GM21390 (cell line): ENCODE data around the gene SLC35D2.
"Not testable (repeated sequence)": the region's sequence is repeated elsewhere in the genome, so short reads cannot be mapped to it uniquely, and the experiment has no call there.

Source experiments
- ATAC-seq: cut with Tn5 transposase; IDR thresholded peaks from one replicate; pipeline ENCODE4 v1.9.1; 2021; ENCODE audit not compliant: unreplicated experiment

SLC35D2 gene

DNA sequence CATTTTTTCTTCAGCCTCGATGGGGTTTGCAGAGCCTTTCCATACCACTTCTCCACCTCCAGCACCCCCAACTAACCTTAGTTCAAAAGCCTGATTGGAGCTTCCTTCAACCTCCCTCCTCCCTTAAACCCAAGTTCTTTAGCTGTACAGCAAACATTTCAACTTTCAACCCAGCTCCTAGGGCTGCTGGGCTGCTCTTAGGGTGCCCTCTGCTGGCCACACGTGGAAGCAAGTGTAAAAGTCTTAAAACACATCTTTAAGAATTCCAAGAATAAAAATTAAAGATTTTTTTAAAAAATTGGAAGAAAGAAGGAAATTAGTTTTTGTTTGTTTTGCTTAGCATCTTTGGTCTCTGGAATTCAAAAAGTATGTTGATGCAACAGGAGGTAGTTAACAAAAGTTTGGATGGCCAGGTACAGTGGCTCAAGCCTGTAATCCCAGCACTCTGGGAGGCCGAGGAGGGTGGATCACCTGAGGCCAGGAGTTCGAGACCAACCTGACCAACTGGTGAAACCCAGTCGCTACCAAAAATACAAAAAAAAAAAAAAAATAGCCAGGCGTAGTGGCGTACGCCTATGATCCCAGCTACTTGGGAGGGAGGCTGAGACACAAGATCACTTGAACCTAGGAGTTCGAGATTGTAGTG lies 66.1 kb downstream of the SLC35D2 start:
- no peak for ATAC-seq

DNA sequence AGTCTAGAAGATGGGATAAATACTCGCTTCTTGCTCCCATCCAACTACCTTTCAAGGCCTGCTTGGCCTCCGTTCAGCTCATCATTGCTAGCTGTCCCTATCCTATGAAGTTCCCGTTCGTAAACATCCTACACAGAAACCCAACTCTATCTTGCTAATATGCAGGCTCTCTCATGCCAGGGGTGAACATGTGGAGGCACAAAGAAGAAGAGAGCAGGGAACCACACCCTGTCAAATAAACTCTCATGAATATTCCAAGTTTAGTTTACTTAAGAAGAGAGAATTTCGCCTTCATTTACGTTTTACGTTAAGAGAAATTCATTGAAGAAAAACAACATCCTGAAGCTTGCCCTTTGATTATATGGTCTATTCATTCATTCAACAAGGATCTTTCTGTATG lies 73.7 kb downstream of the SLC35D2 start:
- no peak for ATAC-seq

DNA sequence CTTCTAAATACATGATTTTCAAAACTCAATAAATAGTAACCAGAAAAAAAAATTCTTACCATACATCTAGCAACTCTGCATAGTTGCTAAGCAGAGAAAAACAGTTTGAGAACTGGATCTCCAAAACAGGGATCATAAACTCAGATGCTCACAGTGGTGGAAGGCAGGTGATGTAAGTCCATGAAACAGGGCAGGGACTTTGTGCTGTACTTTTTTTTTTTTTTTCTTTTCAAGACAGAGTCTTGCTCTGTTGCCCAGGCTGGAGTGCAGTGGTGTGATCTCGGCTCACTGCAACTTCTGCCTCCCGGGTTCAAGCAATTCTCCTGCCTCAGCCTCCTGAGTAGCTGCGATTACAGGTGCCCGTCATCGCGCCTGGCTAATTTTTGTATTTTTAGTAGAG lies 76.6 kb downstream of the SLC35D2 start:
- not testable (repeated sequence) for ATAC-seq

DNA sequence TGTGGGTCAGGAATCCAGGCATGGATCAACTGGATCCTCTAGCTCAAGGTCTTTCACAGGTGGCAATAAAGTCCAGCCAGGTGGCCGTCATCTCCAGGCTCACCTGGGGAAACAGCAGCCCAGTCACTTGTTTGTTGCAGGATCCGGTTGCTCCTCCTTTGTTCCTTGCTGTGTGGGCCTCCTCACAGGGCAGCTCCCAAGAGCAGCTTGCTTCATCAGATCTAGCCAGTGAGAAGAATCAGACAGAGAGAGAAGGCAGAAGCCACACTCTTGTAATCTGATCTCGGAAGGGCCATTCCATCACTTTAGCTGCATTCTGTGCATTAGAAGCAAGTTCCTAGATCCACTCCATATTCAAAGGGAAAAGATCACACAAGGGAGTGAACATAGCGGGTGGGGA lies 78.3 kb downstream of the SLC35D2 start:
- ATAC-seq, result no peak

DNA sequence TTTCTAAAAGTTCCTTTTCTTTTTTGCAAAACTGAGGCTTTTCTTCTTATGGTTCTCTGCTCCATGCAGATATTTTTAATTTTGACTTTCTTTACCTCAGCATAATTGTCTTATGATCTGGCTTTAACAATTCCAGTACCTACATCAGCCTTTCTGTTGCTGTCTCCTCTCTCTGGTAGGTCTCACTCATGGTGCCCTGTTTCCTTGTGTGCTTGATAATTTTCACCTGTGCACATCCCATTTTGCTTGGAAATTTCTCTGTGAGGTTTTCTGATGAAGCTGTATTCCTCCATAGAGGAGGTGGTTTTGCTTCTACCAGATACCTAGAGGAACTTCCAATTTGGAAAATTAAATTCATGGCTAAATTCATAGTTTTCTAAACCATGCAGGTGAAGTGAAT lies 79.3 kb downstream of the SLC35D2 start:
- ATAC-seq, result no peak

DNA sequence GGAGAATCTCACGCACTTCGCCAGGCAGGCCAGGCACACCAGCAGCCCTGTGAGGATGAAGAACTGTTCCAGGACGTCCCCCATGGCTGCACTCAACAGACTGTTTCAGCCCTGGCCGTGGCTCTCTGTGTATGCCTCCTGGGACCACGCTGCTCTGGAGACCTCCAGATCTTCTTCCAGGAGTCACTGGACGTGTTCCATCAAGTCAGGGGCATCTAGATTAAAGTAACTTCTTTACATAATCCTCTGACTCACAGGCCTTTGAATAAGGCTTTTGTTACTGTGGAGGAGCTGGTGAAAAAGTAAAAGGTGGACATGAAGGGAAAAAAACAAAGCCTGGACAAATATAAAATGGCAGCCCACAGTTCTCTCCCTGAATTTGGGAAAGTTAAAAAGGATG lies 81.5 kb downstream of the SLC35D2 start, which contains the start of gene HSD17B3:
Gene HSD17B3, minus strand, starts transcription at position 156 of the 400 bp plus-strand sequence. Its CDS starts 72 bp downstream, at position 84.
- ATAC-seq, result no peak

DNA sequence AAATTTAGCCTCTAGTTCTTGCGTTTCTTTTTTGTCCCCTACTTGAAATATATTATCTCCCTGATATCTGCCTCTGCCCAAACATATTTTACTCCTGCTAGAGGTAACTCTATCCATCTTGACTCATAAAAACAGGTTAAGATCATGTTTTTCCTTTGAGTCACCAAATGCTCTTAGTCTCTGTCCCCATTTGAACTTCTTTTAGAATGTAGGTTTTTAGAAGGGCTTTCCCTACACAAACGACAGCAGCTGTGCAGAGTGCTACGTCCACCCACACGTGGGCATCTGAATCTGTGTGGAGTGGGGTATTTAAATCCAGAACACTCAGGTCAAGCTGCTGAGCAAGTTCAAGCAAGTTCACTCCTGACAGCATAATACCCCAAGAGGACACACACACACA lies 83.7 kb downstream of the SLC35D2 start:
- no peak for ATAC-seq

DNA sequence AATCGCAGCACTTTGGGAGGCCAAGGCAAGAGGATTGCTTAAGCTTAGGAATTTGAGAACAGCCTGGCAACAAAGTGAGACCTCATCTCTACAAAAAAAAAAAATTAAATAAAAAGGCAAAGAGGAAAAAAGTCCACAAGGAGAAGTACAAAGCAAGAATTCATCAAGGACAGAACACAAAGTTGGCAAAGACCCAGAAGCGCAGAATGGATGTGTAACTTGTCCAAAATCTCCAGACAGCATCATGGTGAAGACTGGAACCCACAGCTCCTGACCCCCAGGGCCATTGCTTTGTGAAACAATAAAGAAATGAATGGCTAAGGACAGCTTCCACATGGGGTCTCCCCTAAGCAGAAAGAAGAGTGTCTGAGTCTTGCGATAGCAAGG lies 89.4 kb downstream of the SLC35D2 start:
- ATAC-seq, result no peak

DNA sequence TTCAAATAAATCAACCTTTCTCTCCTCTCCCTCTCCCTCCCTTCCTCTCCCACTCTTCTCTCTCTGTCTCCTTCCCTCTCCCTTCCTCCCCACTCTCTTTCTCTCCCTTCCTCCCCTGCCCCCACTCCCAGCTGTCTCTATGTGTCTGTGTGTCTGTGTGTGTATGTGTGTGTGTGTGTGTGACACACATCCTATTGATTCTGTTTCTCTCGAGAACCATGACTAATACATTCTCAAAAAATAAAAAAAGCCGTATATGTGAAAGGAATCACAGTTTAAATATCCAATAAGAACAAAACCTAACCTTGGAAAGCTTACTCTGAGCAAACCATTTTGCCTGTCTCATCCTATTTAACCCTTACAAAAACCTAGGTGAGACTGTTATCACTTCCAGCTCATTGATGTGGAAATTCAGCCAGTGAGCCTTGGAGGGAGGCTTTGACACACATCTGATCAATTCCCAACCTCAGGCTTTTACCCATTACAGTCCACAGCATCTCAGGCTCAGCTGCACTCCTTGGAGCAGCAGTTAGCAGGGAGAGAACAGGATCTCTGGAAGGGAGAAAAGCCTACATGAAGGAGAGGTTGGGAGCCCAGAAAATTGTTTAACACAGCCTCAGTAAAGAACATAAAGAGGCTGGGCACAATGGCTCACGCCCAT lies 89.9 kb downstream of the SLC35D2 start:
- no peak for ATAC-seq

DNA sequence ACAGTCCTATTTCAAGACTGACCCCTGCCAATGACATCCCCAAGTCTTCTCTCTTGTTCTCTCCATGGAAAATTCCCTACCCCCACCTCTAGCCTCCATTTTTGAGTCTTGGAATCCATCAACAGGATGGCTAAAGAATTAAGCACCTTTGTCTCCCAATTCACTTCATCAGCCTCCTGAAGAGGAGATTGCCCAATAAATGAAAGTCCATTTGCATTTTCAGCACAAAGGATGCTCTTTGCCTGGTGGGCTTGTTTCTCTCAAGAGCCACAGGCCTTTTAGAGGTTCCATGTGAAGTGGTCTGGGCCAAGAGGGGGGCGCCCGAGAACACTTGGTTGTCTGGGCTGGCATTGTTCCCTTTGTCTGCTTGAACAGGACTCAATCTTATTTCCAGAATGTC lies 94.1 kb downstream of the SLC35D2 start:
- ATAC-seq, result no peak

DNA sequence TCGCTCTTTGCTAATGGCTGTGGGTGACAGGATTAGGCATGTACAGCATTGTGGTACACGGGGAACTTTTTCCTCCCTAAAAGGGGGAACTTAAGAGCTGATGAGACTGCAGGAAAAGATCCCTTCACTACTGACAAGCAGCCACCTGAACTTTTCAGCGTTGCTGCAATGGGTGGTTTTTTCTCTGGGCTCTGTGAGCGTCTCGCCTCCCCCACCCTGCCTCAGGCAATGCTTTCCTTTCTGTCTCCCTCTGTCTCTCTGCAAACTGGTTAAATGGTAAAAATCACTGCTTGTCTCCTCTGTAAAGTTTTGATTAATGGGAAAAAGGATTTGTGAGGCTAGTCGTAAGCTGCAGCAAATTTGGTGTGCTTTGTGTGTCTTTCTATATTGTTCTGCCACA lies 101.9 kb downstream of the SLC35D2 start:
- ATAC-seq, result no peak

DNA sequence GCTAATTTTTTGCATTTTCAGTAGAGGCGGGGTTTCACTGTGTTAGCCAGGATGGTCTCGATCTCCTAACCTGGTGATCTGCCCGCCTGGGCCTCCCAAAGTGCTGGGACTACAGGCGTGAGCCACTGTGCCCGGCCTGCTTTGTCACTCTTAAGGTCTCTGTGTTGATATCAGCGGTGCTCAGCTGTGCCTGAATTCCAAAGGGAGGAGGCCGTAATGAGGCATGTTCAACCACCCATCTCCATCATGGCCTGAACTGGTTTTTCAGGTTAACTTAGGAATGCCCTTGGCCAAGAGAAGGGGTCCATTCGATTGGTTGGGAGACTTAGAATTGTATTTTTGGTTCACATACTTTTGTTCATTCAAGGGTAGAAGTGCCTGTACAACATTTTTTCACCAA lies 103.6 kb downstream of the SLC35D2 start:
- ATAC-seq, result no peak

DNA sequence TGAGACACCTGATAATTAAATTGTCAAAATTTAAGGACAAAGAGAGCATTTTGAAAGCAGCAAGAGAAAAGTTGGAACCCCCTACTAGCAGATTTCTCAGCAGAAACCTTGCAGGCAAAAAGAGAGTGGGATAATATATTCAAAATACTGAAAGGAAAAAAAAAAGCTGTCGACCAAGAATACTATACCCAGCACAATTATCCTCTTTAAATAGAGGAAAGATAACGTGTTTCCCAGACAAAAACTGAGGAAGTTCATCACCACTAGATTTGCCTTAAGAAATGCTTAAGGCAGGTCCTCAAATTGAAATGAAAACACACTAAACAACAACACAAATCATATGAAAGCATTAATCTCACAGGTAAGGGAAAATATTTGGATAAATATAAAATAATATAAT lies 108.6 kb downstream of the SLC35D2 start:
- ATAC-seq, result no peak
